NCI-H774 (cell line): ENCODE results near the gene C20orf96.

Experiments
- DNase-seq: peaks from one replicate; lab custom pipeline; 2025; lab: John Stamatoyannopoulos, UW

Gene C20orf96

GRCh38 chr20:311609-312008, 21.1 kb upstream of the C20orf96 start:
- DNase-seq: no peak

- no peak for DNase-seq
These were observed 20.1 kb upstream of the C20orf96 start for GRCh38 chr20:310645-311044.

GRCh38 chr20:309841-310644, 19.5 kb upstream of the C20orf96 start:
- peak; percentile 98 for DNase-seq

GRCh38 chr20:309306-309840, 18.8 kb upstream of the C20orf96 start:
- no peak for DNase-seq

GRCh38 chr20:308427-309038, 18.0 kb upstream of the C20orf96 start:
- DNase-seq: no peak

GRCh38 chr20:305745-306144, 15.2 kb upstream of the C20orf96 start:
- DNase-seq: no peak

- no peak for DNase-seq
These were observed 11.6 kb upstream of the C20orf96 start for GRCh38 chr20:301886-302848.

GRCh38 chr20:300345-300990, 9.9 kb upstream of the C20orf96 start:
- no peak for DNase-seq

- no peak for DNase-seq
These were observed 8.3 kb upstream of the C20orf96 start for GRCh38 chr20:298776-299391.

GRCh38 chr20:297925-298775, 7.6 kb upstream of the C20orf96 start:
- DNase-seq: peak; percentile 63

GRCh38 chr20:297098-297924, 6.8 kb upstream of the C20orf96 start, which contains the start of gene ZCCHC3:
ZCCHC3 (plus strand) TSS chr20:297570; CDS start chr20:297587, 17 bp downstream.
- peak; percentile 84 for DNase-seq

- no peak for DNase-seq
These were observed 5.3 kb upstream of the C20orf96 start for GRCh38 chr20:295804-296203.

- no peak for DNase-seq
These were observed 4.1 kb upstream of the C20orf96 start for GRCh38 chr20:294602-295001.

- DNase-seq: no peak
These were observed 862 bp downstream of the C20orf96 start for GRCh38 chr20:289693-290083.

- DNase-seq: no peak
These were observed 1.4 kb downstream of the C20orf96 start for GRCh38 chr20:288956-289692.

- no peak for DNase-seq
These were observed 4.0 kb downstream of the C20orf96 start for GRCh38 chr20:286508-286907.

GRCh38 chr20:284172-284571, 6.4 kb downstream of the C20orf96 start:
- no peak for DNase-seq
